ENCODE data around the gene CERKL.

Gene CERKL

DNA sequence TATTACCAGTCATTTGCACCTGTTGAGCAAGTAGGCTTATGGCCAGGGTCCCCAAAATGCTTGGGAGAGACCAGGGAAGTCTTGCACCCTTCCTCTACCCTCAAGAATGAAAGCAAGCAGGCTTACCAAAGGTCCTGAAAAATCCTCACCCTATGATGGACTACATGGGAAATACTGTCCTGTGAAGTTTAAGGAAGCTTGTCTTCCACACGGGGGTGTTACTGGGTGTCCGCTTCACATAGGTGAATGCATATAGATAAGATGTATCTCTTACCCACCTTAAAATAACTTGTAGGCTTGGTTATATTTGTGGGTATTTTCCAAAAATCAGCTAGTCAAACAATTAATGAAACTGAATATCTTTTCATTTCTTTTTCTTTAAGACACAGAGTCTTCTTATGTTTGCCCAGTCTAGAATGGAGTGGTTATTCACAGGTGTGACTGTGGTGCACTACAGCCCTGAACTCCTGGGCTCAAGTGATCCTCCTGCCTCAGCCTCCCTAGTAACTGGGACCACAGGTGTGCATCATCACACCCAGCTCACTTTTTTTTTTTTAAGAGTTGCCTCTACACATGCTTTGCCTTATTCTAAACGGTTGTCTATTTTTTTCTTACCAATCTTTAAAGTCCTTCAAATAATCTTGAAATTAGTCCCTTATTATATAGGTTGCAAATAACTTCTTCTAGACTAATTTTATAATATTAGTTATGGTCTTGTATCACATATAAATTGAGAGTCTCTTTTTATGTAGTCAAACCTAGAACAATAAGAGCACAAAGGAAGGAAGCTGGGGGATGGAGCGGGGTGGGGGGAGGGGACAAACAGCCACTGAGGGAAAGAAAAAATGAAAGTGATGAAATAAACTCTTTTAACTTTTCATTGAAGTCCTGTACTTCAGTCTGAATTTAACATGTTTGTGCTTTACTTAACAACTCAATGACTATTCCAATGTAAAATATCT lies 49.0 kb downstream of the CERKL start:
- Histone ChIP-seq H3K27me3 (ENCODE audit: control insufficient read depth, insufficient read depth, low read length) (no peaks in the 10 kb centered on the region), H3K27ac (ENCODE audit: low read depth, low read length) (no peak overlapping the region), H3K36me3 (ENCODE audit: control insufficient read depth, insufficient read depth, low read length) (no peaks in the 10 kb centered on the region), H3K9ac (ENCODE audit: low read length) (no peak overlapping the region), H3K4me3 (ENCODE audit: low read length) (no peak overlapping the region), H3K4me1 (ENCODE audit: control insufficient read depth, insufficient read depth, low read length) (no peaks in the 10 kb centered on the region)

DNA sequence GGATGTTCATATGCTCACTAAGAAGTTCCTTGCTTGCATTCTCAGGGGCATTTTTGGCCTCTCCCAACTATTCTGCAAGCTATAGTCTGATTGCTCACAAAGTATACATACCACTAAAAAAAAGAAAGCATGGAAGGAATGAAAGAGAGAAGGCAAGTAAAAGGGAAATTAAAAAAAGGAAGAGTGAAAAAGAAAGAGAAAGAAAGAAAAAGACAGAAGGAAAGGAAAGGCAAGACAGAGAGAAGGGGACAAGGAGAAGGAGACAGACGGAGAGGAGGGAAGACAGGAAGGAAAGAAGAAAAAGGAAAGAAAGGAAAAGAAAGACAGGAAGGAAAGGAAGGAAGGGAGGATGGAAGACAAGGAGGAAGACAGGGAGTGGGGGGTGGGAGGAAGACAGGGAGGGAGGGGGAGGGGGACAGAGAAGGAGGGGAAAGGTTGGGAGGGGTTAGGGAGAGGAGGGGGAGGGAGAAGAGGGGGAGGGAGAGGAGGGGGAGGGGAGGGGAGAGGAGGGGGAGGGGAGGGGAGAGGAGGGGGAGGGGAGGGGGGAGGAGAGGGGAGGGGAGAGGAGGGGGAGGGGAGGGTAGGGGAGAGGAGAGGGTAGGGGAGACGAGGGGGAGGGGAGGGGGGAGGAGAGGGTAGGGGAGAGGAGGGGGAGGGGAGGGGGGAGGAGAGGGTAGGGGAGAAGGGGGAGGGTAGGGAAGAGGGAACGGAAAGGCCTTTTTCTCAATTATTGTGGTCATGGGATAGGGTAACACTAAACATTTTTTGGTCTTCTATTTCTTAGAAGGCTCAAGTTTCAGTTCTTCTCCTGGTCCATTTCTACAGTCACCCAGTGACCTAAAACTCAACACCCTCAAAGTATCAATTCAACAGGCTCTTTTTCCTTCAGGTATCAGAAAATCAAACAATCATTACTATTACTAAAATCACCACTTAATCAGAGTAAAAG lies 50.7 kb downstream of the CERKL start:
- Histone ChIP-seq H3K27me3 (ENCODE audit: control insufficient read depth, insufficient read depth, low read length) (no peaks in the 10 kb centered on the region), H3K4me3 (ENCODE audit: low read length) (no peak overlapping the region), H3K27ac (ENCODE audit: low read depth, low read length) (no peak overlapping the region), H3K36me3 (ENCODE audit: control insufficient read depth, insufficient read depth, low read length) (no peaks in the 10 kb centered on the region), H3K4me1 (ENCODE audit: control insufficient read depth, insufficient read depth, low read length) (no peaks in the 10 kb centered on the region), H3K9ac (ENCODE audit: low read length) (no peak overlapping the region)

DNA sequence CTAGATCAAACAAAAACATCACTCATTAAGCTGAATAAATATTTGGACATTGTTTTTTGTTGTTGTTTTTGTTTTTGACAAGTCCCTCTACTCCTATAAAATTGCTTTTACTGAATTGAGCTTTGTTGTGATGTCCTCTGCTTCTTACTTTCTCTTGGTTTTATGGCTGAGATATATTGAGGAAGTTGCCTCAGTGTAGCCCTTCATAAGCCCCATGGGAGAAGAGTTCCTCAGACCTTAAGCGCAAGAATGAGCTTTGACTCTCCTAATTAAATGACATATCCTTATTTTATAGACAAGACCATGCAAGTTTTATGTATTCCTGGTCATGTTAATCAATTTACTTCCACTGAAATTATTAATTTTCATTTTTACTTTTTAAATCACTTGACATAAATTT lies 54.9 kb downstream of the CERKL start:
- Histone ChIP-seq H3K27me3 (ENCODE audit: control insufficient read depth, insufficient read depth, low read length) (no peaks in the 10 kb centered on the region), H3K27ac (ENCODE audit: low read depth, low read length) (no peak overlapping the region), H3K36me3 (ENCODE audit: control insufficient read depth, insufficient read depth, low read length) (no peaks in the 10 kb centered on the region), H3K9ac (ENCODE audit: low read length) (no peak overlapping the region), H3K4me1 (ENCODE audit: control insufficient read depth, insufficient read depth, low read length) (no peaks in the 10 kb centered on the region), H3K4me3 (ENCODE audit: low read length) (no peak overlapping the region)

DNA sequence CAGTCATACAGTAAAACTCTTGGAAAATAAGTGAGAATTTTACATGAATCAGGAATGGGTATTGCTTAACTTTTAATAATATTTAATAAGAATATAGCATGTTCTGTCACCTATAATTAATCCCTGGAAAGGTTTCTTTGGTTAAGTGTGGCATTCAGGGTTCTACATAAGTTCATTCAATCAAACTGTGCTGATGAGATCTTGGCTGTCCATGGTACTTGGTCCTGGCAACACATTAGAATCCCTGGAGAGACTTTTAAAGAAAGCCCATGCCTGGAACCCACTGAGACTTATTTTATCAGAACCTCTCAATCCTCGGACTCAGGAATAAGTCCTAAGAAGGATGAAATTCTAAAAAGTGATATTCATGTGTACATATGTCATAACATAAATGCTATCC lies 60.3 kb downstream of the CERKL start:
- no peaks in the 10 kb centered on the region for H3K27me3 ChIP-seq (ENCODE audit: control insufficient read depth, insufficient read depth, low read length)
- H3K9ac ChIP-seq (ENCODE audit: low read length) = no peak overlapping the region
- H3K27ac ChIP-seq (ENCODE audit: low read depth, low read length) = no peak overlapping the region
- H3K36me3 ChIP-seq (ENCODE audit: control insufficient read depth, insufficient read depth, low read length) = no peaks in the 10 kb centered on the region
- H3K4me3 ChIP-seq (ENCODE audit: low read length) = no peak overlapping the region
- no peaks in the 10 kb centered on the region for H3K4me1 ChIP-seq (ENCODE audit: control insufficient read depth, insufficient read depth, low read length)

DNA sequence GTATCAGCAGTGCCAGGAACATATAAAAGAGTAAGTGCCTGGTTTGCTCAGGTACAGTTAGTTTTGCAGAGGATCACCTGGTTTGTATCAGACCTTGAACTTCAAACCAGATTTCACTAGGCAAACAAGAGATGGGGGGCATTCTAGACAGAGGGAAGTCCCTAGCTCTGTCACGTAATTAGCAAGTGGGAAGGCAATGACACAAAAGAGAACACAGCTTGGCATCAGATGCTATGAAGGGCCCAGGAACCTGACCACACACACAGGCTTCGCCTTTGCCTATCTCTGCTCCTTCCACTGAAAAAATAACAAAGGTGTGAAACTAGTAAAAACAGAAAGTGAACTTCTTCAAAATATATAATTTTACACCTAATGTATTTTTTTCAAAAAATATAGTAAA lies 62.6 kb downstream of the CERKL start:
- Histone ChIP-seq H3K27ac (ENCODE audit: low read depth, low read length) (no peak overlapping the region), H3K4me3 (ENCODE audit: low read length) (no peak overlapping the region), H3K36me3 (ENCODE audit: control insufficient read depth, insufficient read depth, low read length) (no peaks in the 10 kb centered on the region), H3K9ac (ENCODE audit: low read length) (no peak overlapping the region), H3K27me3 (ENCODE audit: control insufficient read depth, insufficient read depth, low read length) (no peaks in the 10 kb centered on the region), H3K4me1 (ENCODE audit: control insufficient read depth, insufficient read depth, low read length) (no peaks in the 10 kb centered on the region)

DNA sequence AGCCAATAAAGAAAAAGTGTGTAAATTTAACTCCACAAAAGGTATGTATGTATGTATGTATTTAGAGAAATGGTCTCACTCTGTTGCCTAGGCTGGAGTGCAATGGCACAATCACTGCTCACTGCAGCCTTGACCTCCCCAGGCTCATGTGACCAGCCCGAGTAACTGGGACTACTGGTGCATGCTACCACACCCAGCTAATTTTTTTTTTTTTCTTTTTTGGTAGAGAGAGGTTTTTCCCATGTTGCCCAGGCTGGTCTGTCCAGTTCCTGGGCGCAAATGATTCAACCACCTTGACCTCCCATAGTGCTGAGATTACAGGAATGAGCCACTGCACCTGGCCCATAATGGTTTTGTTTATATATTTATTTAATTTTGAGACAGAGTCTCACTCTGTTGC lies 67.1 kb downstream of the CERKL start:
- H3K27ac ChIP-seq (ENCODE audit: low read depth, low read length) = no peak overlapping the region
- no peak overlapping the region for H3K9ac ChIP-seq (ENCODE audit: low read length)
- no peaks in the 10 kb centered on the region for H3K27me3 ChIP-seq (ENCODE audit: control insufficient read depth, insufficient read depth, low read length)
- H3K4me1 ChIP-seq (ENCODE audit: control insufficient read depth, insufficient read depth, low read length) = no peaks in the 10 kb centered on the region
- no peaks in the 10 kb centered on the region for H3K36me3 ChIP-seq (ENCODE audit: control insufficient read depth, insufficient read depth, low read length)
- no peak overlapping the region for H3K4me3 ChIP-seq (ENCODE audit: low read length)

DNA sequence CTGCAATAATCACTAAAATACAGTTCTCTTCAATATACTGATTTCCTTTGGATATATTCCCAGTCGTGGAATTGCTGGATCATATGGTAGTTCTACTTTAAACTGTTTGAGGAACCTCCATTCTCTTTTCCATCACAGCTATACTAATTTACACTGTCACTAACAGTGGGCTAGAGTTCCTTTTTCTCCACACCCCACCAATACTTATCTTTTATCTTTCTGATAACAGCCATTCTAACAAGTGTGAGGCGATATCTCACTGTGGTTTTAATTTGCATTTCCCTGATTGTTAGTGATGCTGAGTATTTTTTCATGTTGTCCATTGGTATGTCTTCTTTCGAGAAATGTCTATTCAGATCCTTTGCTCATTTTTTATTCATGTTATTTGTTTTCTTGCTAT lies 68.4 kb downstream of the CERKL start:
- H3K27me3 ChIP-seq (ENCODE audit: control insufficient read depth, insufficient read depth, low read length) = no peaks in the 10 kb centered on the region
- no peaks in the 10 kb centered on the region for H3K36me3 ChIP-seq (ENCODE audit: control insufficient read depth, insufficient read depth, low read length)
- no peak overlapping the region for H3K9ac ChIP-seq (ENCODE audit: low read length)
- no peak overlapping the region for H3K27ac ChIP-seq (ENCODE audit: low read depth, low read length)
- H3K4me1 ChIP-seq (ENCODE audit: control insufficient read depth, insufficient read depth, low read length) = no peaks in the 10 kb centered on the region
- H3K4me3 ChIP-seq (ENCODE audit: low read length) = no peak overlapping the region

DNA sequence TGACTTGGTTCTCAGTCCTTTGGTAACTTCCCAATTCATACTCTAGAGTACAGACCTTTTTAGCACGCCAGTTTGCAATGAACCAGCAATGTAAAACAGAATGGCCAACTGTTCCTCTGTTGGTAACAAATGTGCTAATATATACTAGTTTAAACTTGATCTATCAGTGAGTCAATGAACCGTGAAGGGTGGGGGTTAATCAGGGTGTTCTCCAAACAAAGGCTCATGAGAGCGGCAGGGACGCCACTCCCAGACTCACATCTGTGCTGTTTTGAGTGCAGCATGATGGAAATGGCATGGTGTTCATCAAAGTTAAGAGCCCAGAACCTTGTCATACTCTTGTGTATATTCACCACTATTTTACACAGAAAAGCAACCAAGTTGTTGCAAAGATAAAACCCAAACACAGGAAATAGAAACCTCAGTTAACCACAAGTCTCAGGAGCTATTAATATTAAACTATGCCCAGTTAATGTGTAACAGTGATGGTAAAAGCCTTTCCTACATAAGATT lies 70.3 kb downstream of the CERKL start:
- Histone ChIP-seq H3K4me1 (ENCODE audit: control insufficient read depth, insufficient read depth, low read length) (no peaks in the 10 kb centered on the region), H3K4me3 (ENCODE audit: low read length) (no peak overlapping the region), H3K27me3 (ENCODE audit: control insufficient read depth, insufficient read depth, low read length) (no peaks in the 10 kb centered on the region), H3K27ac (ENCODE audit: low read depth, low read length) (no peak overlapping the region), H3K36me3 (ENCODE audit: control insufficient read depth, insufficient read depth, low read length) (no peaks in the 10 kb centered on the region), H3K9ac (ENCODE audit: low read length) (no peak overlapping the region)

DNA sequence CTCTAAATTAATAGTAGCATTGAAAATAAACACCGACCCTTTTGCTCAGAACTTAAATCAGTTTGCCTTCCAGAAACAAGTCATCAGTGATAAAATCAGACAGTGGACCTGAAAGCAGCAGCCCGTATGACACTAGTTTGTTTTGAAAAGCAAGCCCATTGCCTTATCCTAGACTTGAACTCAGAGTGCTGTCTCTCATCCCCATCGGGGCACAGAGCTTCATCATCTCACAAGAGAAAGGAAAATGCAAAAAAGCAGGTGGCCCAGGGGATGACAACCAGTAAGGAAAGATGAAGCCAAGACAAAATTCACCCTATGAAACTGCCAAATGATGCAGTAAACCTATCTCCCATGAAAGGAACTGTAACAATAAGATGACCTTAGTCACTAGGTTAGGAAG lies 71.2 kb downstream of the CERKL start:
- H3K27ac ChIP-seq (ENCODE audit: low read depth, low read length) = no peak overlapping the region
- no peak overlapping the region for H3K9ac ChIP-seq (ENCODE audit: low read length)
- H3K4me3 ChIP-seq (ENCODE audit: low read length) = no peak overlapping the region

DNA sequence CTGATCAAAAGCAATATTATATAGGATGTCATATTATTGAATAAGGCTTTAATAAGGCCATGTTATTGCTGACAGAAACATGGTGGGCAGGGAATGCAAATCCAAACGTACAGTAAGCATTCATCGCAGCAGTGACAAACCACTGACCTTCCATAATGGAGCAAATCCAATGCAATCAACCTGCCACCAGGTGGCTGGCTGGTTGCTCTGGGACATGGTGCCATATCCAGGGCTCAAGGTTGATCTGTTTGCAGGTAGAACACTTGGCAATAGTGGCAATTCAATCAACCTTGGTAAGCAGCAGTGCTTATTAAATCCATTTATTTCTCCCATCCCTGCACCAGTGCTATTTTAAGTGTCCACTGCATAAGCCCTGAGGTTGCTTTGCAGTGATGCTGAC lies 75.4 kb downstream of the CERKL start:
- Histone ChIP-seq H3K27ac (ENCODE audit: low read depth, low read length) (no peak overlapping the region), H3K4me1 (ENCODE audit: control insufficient read depth, insufficient read depth, low read length) (no peaks in the 10 kb centered on the region), H3K36me3 (ENCODE audit: control insufficient read depth, insufficient read depth, low read length) (no peaks in the 10 kb centered on the region), H3K9ac (ENCODE audit: low read length) (no peak overlapping the region), H3K4me3 (ENCODE audit: low read length) (no peak overlapping the region), H3K27me3 (ENCODE audit: control insufficient read depth, insufficient read depth, low read length) (no peaks in the 10 kb centered on the region)

More for the DNA sequence above, 71.2 kb downstream of the CERKL start:
- no peaks in the 10 kb centered on the region for H3K36me3 ChIP-seq (ENCODE audit: control insufficient read depth, insufficient read depth, low read length)
- H3K4me1 ChIP-seq (ENCODE audit: control insufficient read depth, insufficient read depth, low read length) = no peaks in the 10 kb centered on the region
- H3K27me3 ChIP-seq (ENCODE audit: control insufficient read depth, insufficient read depth, low read length) = no peaks in the 10 kb centered on the region

DNA sequence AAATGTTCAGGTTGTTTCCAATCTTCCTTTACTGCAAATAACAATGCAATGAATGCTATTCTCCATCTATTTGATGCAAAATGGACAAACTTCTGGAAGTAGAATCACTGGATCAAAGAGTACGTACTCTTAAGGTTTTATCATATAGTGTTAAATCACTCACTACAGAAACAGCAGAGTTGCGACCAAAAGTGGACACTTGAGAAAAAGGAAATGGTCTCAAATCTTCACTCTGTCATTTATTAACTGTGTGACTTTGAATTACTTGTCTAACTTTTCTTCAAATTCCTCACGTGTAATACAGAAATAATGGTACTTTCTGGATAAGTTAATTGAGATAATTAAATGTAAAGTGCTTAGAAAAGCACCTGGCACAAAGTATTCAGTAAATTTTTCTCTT lies 78.1 kb downstream of the CERKL start:
- Histone ChIP-seq H3K9ac (ENCODE audit: low read length) (no peak overlapping the region), H3K4me1 (ENCODE audit: control insufficient read depth, insufficient read depth, low read length) (no peaks in the 10 kb centered on the region), H3K27ac (ENCODE audit: low read depth, low read length) (no peak overlapping the region), H3K36me3 (ENCODE audit: control insufficient read depth, insufficient read depth, low read length) (no peaks in the 10 kb centered on the region), H3K4me3 (ENCODE audit: low read length) (no peak overlapping the region), H3K27me3 (ENCODE audit: control insufficient read depth, insufficient read depth, low read length) (no peaks in the 10 kb centered on the region)

DNA sequence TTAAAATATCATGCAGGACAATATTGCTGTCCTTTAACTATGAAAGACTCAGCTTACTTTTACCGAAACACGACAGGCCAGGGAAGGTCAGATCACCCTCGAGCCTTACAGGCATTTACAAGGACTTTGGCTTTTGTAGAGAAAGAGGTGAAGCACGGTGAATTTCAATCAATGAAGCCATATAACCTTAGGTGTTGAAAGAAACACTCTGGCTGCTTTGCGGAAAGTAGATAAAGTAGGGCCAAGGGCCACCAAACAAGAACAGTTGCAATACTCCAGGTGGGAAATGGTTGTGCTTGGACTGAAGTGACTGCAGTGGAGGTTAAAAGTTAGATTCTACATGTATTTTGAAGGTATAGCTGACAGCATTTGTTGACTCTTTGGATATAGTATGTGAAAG lies 80.5 kb downstream of the CERKL start:
- Histone ChIP-seq H3K27ac (ENCODE audit: low read depth, low read length) (no peak overlapping the region), H3K4me1 (ENCODE audit: control insufficient read depth, insufficient read depth, low read length) (no peaks in the 10 kb centered on the region), H3K4me3 (ENCODE audit: low read length) (no peak overlapping the region), H3K36me3 (ENCODE audit: control insufficient read depth, insufficient read depth, low read length) (no peaks in the 10 kb centered on the region), H3K9ac (ENCODE audit: low read length) (no peak overlapping the region), H3K27me3 (ENCODE audit: control insufficient read depth, insufficient read depth, low read length) (no peaks in the 10 kb centered on the region)

All from rectal smooth muscle tissue (tissue), 1 donor.